Panc1 (cell line): ENCODE results near the gene GABRA4. TPM values are rescaled to one million over a fixed set of nuclear protein-coding genes. Genes with fewer than 3 reads are reported as not detected.

Experiments
- ATAC-seq: fragments of 200-7000 bp; cut with Tn5 transposase; 2 replicates; pipeline ENCODE4 v1.9.1; 2020; ENCODE audit warnings: mild to moderate bottlenecking, moderate library complexity
- BruUV-seq: library from RNA; stranded (reverse); fragments of 400-500 nt; replicated peaks from 2 replicates; lab custom pipeline; 2021; lab: Mats Ljungman, UMichigan
- CTCF ChIA-PET: fragments of 300-600 bp; sonication (Branson Sonifier 250); formaldehyde crosslinking; loops from one replicate; lab custom pipeline; 2022; ENCODE audit warnings: antibody characterized with exemption; lab: Charles Lee
- POLR2A ChIA-PET: fragments of 300-600 bp; sonication (Branson Sonifier 250); formaldehyde crosslinking; loops from one replicate; lab custom pipeline; 2022; ENCODE audit warnings: antibody characterized with exemption; lab: Charles Lee
- DNase-seq: peaks from one replicate; pipeline ENCODE4 v3.0.0-alpha.2; 2010; ENCODE audit warnings: low read depth, low spot score
- H3K27ac ChIP-seq: 2 replicates; pipeline ENCODE4 v1.5.1; 2011; ENCODE audit warnings: mild to moderate bottlenecking, low read length, inconsistent platforms
- H3K27me3 ChIP-seq: fragments of 200-500 bp; sonication (Bioruptor generic); 2 replicates; pipeline ENCODE4 v1.6.0; 2014; ENCODE audit warnings: low read length, inconsistent platforms; ENCODE audit not compliant: control insufficient read depth, insufficient read depth
- H3K36me3 ChIP-seq: fragments of 200-500 bp; sonication (Bioruptor generic); 2 replicates; pipeline ENCODE4 v1.5.1; 2014; ENCODE audit warnings: inconsistent platforms, mild to moderate bottlenecking, low read length, moderate library complexity; ENCODE audit not compliant: control insufficient read depth, insufficient read depth
- H3K4me1 ChIP-seq: 2 replicates; pipeline ENCODE4 v1.5.1; 2011; ENCODE audit warnings: inconsistent platforms, mild to moderate bottlenecking, low read length, moderate library complexity; ENCODE audit not compliant: control insufficient read depth, insufficient read depth
- H3K4me3 ChIP-seq, 2 experiments: 2 replicates each; pipeline ENCODE4 v1.5.1; 2011 to 2012; ENCODE audit warnings: low read depth in 2 of 2, low read length in 2 of 2, mild to moderate bottlenecking in 2 of 2, inconsistent platforms in 1 of 2, moderate library complexity in 1 of 2
- H3K9me3 ChIP-seq: fragments of 200-500 bp; sonication (Bioruptor generic); 2 replicates; pipeline ENCODE4 v1.5.1; 2014; ENCODE audit warnings: low read depth, mild to moderate bottlenecking, inconsistent platforms, low read length, moderate library complexity; ENCODE audit not compliant: control insufficient read depth, insufficient read depth
- POLR2AphosphoS5 ChIP-seq: IDR thresholded peaks from 2 replicates; pipeline ENCODE4 v1.6.1; 2012; ENCODE audit warnings: mild to moderate bottlenecking, low read depth, low read length, moderate library complexity
- SIN3A ChIP-seq: IDR thresholded peaks from 2 replicates; pipeline ENCODE4 v1.6.1; 2012; ENCODE audit warnings: low read depth, mild to moderate bottlenecking, low read length, moderate library complexity, borderline replicate concordance; ENCODE audit not compliant: insufficient read depth
- TCF7L2 ChIP-seq: IDR thresholded peaks from 2 replicates; pipeline ENCODE4 v1.6.1; 2011; ENCODE audit warnings: mild to moderate bottlenecking, low read depth, low read length, inconsistent platforms
- in situ Hi-C: cut with HindIII; loops from 2 replicates; pipeline ENCODE4 v1.10.0; 2016; ENCODE audit warnings: low sequenced_read_pairs, low pct_unique_long_range_greater_than_20kb
- intact Hi-C: fragments of 100-400 bp; cut with micrococcal nuclease; formaldehyde crosslinking; loops from one replicate; pipeline ENCODE4 v1.10.0; 2022; ENCODE audit not compliant: unreplicated experiment
- total RNA-seq: library from RNA; stranded (reverse); gene quantifications from one replicate; pipeline ENCODE4 v1.2.1, GENCODE V29; 2021; ENCODE audit not compliant: unreplicated experiment
- TF ChIP-seq, protein P1 (sequence below): fragments of 450-650 bp; IDR thresholded peaks from 2 replicates; pipeline ENCODE4 v1.5.1; 2017; ENCODE audit warnings: mild to moderate bottlenecking
- TF ChIP-seq, protein P2 (sequence below), 2 experiments: IDR thresholded peaks; 2 replicates each; pipeline ENCODE4 v1.6.1; 2011 to 2012; ENCODE audit warnings: low read depth in 2 of 2, control low read depth in 1 of 2, low read length in 1 of 2, mild to moderate bottlenecking in 1 of 2, moderate library complexity in 1 of 2; ENCODE audit not compliant: insufficient read depth in 1 of 2

GABRA4 gene
- total RNA-seq, 1 experiment from 2014 or later = not detected

DNA sequence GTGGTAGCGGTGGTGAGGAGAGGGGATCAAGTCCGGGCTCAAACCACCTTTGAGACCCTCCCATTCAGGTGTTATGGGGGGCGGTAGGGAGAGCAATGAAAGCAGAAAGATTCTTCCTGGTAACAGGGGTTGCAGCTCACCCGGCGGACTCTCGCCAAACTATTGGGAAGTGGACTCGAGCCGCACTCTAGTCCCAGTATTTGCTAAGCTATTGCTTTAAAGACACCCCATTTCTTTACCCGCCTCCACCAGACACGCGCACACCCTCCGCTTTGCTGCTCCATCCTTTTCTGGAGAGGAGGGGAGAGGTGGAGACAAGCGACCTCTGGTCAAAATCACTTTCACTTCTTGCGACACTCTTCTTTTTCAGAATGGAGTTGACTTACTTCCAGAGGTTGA, 625 bp upstream of the GABRA4 start:
- no peak overlapping the region for H3K27ac ChIP-seq
- peak overlapping the region; percentile 16 to 42 for H3K4me3 ChIP-seq
- no peaks in the 10 kb centered on the region for H3K9me3 ChIP-seq
- ChIA-PET CTCF (no interaction called here), POLR2A (no interaction called here)
- no peak for DNase-seq
- no peaks in the 10 kb centered on the region for H3K36me3 ChIP-seq
- BruUV-seq = no TSS peak
- no peaks in the 10 kb centered on the region for H3K4me1 ChIP-seq
- TF ChIP-seq, protein P1, sequence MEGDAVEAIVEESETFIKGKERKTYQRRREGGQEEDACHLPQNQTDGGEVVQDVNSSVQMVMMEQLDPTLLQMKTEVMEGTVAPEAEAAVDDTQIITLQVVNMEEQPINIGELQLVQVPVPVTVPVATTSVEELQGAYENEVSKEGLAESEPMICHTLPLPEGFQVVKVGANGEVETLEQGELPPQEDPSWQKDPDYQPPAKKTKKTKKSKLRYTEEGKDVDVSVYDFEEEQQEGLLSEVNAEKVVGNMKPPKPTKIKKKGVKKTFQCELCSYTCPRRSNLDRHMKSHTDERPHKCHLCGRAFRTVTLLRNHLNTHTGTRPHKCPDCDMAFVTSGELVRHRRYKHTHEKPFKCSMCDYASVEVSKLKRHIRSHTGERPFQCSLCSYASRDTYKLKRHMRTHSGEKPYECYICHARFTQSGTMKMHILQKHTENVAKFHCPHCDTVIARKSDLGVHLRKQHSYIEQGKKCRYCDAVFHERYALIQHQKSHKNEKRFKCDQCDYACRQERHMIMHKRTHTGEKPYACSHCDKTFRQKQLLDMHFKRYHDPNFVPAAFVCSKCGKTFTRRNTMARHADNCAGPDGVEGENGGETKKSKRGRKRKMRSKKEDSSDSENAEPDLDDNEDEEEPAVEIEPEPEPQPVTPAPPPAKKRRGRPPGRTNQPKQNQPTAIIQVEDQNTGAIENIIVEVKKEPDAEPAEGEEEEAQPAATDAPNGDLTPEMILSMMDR = no peak
- TF ChIP-seq SIN3A = no peak
- TF ChIP-seq, protein P2, sequence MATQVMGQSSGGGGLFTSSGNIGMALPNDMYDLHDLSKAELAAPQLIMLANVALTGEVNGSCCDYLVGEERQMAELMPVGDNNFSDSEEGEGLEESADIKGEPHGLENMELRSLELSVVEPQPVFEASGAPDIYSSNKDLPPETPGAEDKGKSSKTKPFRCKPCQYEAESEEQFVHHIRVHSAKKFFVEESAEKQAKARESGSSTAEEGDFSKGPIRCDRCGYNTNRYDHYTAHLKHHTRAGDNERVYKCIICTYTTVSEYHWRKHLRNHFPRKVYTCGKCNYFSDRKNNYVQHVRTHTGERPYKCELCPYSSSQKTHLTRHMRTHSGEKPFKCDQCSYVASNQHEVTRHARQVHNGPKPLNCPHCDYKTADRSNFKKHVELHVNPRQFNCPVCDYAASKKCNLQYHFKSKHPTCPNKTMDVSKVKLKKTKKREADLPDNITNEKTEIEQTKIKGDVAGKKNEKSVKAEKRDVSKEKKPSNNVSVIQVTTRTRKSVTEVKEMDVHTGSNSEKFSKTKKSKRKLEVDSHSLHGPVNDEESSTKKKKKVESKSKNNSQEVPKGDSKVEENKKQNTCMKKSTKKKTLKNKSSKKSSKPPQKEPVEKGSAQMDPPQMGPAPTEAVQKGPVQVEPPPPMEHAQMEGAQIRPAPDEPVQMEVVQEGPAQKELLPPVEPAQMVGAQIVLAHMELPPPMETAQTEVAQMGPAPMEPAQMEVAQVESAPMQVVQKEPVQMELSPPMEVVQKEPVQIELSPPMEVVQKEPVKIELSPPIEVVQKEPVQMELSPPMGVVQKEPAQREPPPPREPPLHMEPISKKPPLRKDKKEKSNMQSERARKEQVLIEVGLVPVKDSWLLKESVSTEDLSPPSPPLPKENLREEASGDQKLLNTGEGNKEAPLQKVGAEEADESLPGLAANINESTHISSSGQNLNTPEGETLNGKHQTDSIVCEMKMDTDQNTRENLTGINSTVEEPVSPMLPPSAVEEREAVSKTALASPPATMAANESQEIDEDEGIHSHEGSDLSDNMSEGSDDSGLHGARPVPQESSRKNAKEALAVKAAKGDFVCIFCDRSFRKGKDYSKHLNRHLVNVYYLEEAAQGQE (IDR thresholded peaks at IDR 0.05; ENCODE audit: insufficient read depth in 1 of 2, low read depth in 2 of 2, low read length in 1 of 2) = no peak
- TF ChIP-seq TCF7L2 = no peak
- TF ChIP-seq POLR2AphosphoS5 = no peak
- peaks cover 10% of the 10 kb centered on the region for H3K27me3 ChIP-seq
- intact Hi-C loops = no loop called here
- no peak for ATAC-seq
- in situ Hi-C loops = no loop called here

- no peak for DNase-seq
- Histone ChIP-seq H3K36me3 (no peaks in the 10 kb centered on the region), H3K27me3 (peaks cover 10% of the 10 kb centered on the region), H3K4me1 (no peaks in the 10 kb centered on the region), H3K4me3 (no peak overlapping the region), H3K27ac (no peak overlapping the region), H3K9me3 (no peaks in the 10 kb centered on the region)
- TF ChIP-seq SIN3A = no peak
- in situ Hi-C loops (no loop called here), intact Hi-C loops (no loop called here)
- CTCF ChIA-PET = no interaction called here
- POLR2A ChIA-PET = no interaction called here
- no peak for ATAC-seq
- no TSS peak for BruUV-seq
Measured at GRCh38 chr4:46992338-46992737, 1.0 kb downstream of the GABRA4 start.

GRCh38 chr4:46986922-46987638, 6.3 kb downstream of the GABRA4 start:
- Histone ChIP-seq H3K27ac (no peak overlapping the region), H3K9me3 (no peaks in the 10 kb centered on the region), H3K36me3 (no peaks in the 10 kb centered on the region), H3K27me3 (no peaks in the 10 kb centered on the region), H3K4me1 (no peaks in the 10 kb centered on the region), H3K4me3 (no peak overlapping the region)
- DNase-seq (no peak), ATAC-seq (no peak)
- TF ChIP-seq, protein P1 = no peak
- no peak for TF ChIP-seq SIN3A
- no peak for TF ChIP-seq TCF7L2
- TF ChIP-seq POLR2AphosphoS5 = no peak
- TF ChIP-seq, protein P2 (IDR thresholded peaks at IDR 0.05; ENCODE audit: insufficient read depth in 1 of 2, low read depth in 2 of 2, low read length in 1 of 2) = no peak
- intact Hi-C loops (no loop called here), in situ Hi-C loops (no loop called here)
- BruUV-seq = no TSS peak
- CTCF ChIA-PET = no interaction called here
- POLR2A ChIA-PET = no interaction called here
